A549 (cell line): ENCODE data around the gene TRAPPC11. TPM values are rescaled to one million over a fixed set of nuclear protein-coding genes. Genes with fewer than 3 reads are reported as not detected.

Experiments used
- ATAC-seq, 2 experiments: fragments of 200-7000 bp in 1 of 2; fragments of >200 bp in 1 of 2; cut with Nextera tagmentation in 1 of 2; cut with Tn5 transposase in 1 of 2; 3 replicates each; pipeline versions ENCODE4 v1.8.0 to v1.9.1; 2018 to 2020; ENCODE audit warnings: mild to moderate bottlenecking in 1 of 2, moderate library complexity in 1 of 2
- CTCF ChIA-PET: fragments of 300-600 bp; sonication (Branson Sonifier 250); formaldehyde crosslinking; extraction: SDS; loops from one replicate; lab custom pipeline; 2021; ENCODE audit warnings: antibody characterized with exemption, inconsistent platforms; lab: Yijun Ruan, JAX
- POLR2A ChIA-PET: fragments of 350-600 bp; formaldehyde crosslinking; extraction: SDS; loops from one replicate; lab custom pipeline; 2021; ENCODE audit warnings: antibody characterized with exemption, inconsistent platforms; lab: Yijun Ruan, JAX
- DNase-seq, 2 experiments: peaks; one replicate each; pipeline versions ENCODE4 v3.0.0 to v3.0.0-alpha.2; 2011 to 2016; ENCODE audit warnings: low read depth in 1 of 2, low spot score in 1 of 2
- FAIRE-seq: peaks from 2 replicates; lab custom pipeline; 2011; peaks lifted over from hg19 to GRCh38; lab: Jason Lieb, UNC
- H3K27ac ChIP-seq, 2 experiments: fragments of >200 bp; sonication (Bioruptor Twin); formaldehyde crosslinking; 3 replicates each; pipeline ENCODE4 v1.5.1; 2016 to 2017
- H3K4me1 ChIP-seq: fragments of >200 bp; sonication (Bioruptor Twin); formaldehyde crosslinking; 3 replicates; pipeline ENCODE4 v1.6.1; 2016
- H3K4me2 ChIP-seq: fragments of >200 bp; sonication (Bioruptor Twin); formaldehyde crosslinking; 3 replicates; pipeline ENCODE4 v1.6.1; 2016
- H3K4me3 ChIP-seq: fragments of >200 bp; sonication (Bioruptor Twin); formaldehyde crosslinking; 3 replicates; pipeline ENCODE4 v1.5.1; 2016
- H3K9me3 ChIP-seq: fragments of >200 bp; sonication (Bioruptor Twin); formaldehyde crosslinking; 3 replicates; pipeline ENCODE4 v1.6.1; 2016
- BCL3 ChIP-seq: fragments of >200 bp; sonication (Bioruptor Twin); formaldehyde crosslinking; IDR thresholded peaks from 3 replicates; pipeline ENCODE4 v1.6.1; 2016
- BHLHE40 ChIP-seq: IDR thresholded peaks from 2 replicates; pipeline ENCODE4 v1.6.1; 2012; ENCODE audit warnings: low read depth, low read length, inconsistent platforms
- CEBPB ChIP-seq, 2 experiments: fragments of >200 bp in 1 of 2; sonication (Bioruptor Twin) in 1 of 2; formaldehyde crosslinking in 1 of 2; IDR thresholded peaks; 2 replicates each; pipeline ENCODE4 v1.6.1; 2012 to 2016
- CHD2 ChIP-seq: fragments of 150-350 bp; IDR thresholded peaks from 2 replicates; pipeline ENCODE4 v1.6.1; 2014; ENCODE audit warnings: low read length; ENCODE audit not compliant: partially characterized antibody
- EHF ChIP-seq: fragments of 250-450 bp; sonication (Bioruptor Pico); IDR thresholded peaks from 2 replicates; pipeline ENCODE4 v1.5.0; 2020; ENCODE audit warnings: mild to moderate bottlenecking
- EHMT2 ChIP-seq: fragments of 200-600 bp; sonication (generic); IDR thresholded peaks from 2 replicates; pipeline ENCODE4 v1.6.1; 2016; ENCODE audit warnings: antibody characterized with exemption, low read depth, mild to moderate bottlenecking, moderate library complexity
- ELK1 ChIP-seq: fragments of 150-350 bp; IDR thresholded peaks from 2 replicates; pipeline ENCODE4 v1.6.1; 2014; ENCODE audit warnings: low read depth, mild to moderate bottlenecking, low read length
- FOXS1 ChIP-seq: fragments of 250-450 bp; sonication (Bioruptor Pico); IDR thresholded peaks from 2 replicates; pipeline ENCODE4 v1.5.0; 2020; ENCODE audit warnings: mild to moderate bottlenecking, moderate library complexity
- JUN ChIP-seq, 2 experiments: fragments of >200 bp; sonication (Bioruptor Twin); formaldehyde crosslinking; IDR thresholded peaks; 2 replicates in 1 of 2; 3 replicates in 1 of 2; pipeline ENCODE4 v1.6.1; 2016 to 2017
- KDM1A ChIP-seq: fragments of 200-600 bp; sonication (generic); IDR thresholded peaks from 2 replicates; pipeline ENCODE4 v1.6.1; 2016; ENCODE audit warnings: low read depth, mild to moderate bottlenecking
- MAFK ChIP-seq: fragments of 450-650 bp; IDR thresholded peaks from 2 replicates; pipeline ENCODE4 v1.6.1; 2014; ENCODE audit not compliant: partially characterized antibody
- MAX ChIP-seq: IDR thresholded peaks from 2 replicates; pipeline ENCODE4 v1.6.1; 2012
- NFE2L2 ChIP-seq: fragments of 150-350 bp; conservative IDR thresholded peaks from 2 replicates; pipeline ENCODE4 v1.6.1; 2014; ENCODE audit warnings: low read length
- PBX3 ChIP-seq: IDR thresholded peaks from 2 replicates; pipeline ENCODE4 v1.6.1; 2012
- PHF8 ChIP-seq: fragments of 200-600 bp; sonication (generic); IDR thresholded peaks from 2 replicates; pipeline ENCODE4 v1.6.1; 2016; ENCODE audit warnings: low read depth, mild to moderate bottlenecking, antibody characterized with exemption, moderate library complexity, borderline replicate concordance
- POLR2A ChIP-seq: IDR thresholded peaks from 2 replicates; pipeline ENCODE4 v1.6.1; 2012; ENCODE audit warnings: mild to moderate bottlenecking, low read length
- POLR2AphosphoS2 ChIP-seq: conservative IDR thresholded peaks from 2 replicates; pipeline ENCODE4 v1.6.1; 2012; ENCODE audit warnings: low read length, improper control_type of control experiment, inconsistent platforms
- RAD21 ChIP-seq, 2 experiments: fragments of >200 bp in 1 of 2; sonication (Bioruptor Twin) in 1 of 2; formaldehyde crosslinking in 1 of 2; IDR thresholded peaks in 1 of 2; conservative IDR thresholded peaks in 1 of 2; 2 replicates in 1 of 2; 3 replicates in 1 of 2; pipeline ENCODE4 v1.6.1; 2012 to 2018; ENCODE audit warnings: inconsistent platforms in 1 of 2
- RNF2 ChIP-seq: fragments of 200-600 bp; sonication (generic); IDR thresholded peaks from 2 replicates; pipeline ENCODE4 v1.6.1; 2016; ENCODE audit warnings: low read depth, mild to moderate bottlenecking, antibody characterized with exemption, moderate library complexity, borderline replicate concordance
- TP53 ChIP-seq: fragments of 250-450 bp; sonication (Bioruptor Pico); IDR thresholded peaks from 2 replicates; pipeline ENCODE4 v1.5.0; 2021; ENCODE audit warnings: mild to moderate bottlenecking, moderate library complexity
- USF2 ChIP-seq: fragments of 450-650 bp; IDR thresholded peaks from 2 replicates; pipeline ENCODE4 v1.6.1; 2014; ENCODE audit warnings: antibody characterized with exemption
- ZFP36 ChIP-seq: fragments of 450-650 bp; IDR thresholded peaks from 2 replicates; pipeline ENCODE4 v1.6.1; 2014; ENCODE audit warnings: borderline replicate concordance; ENCODE audit not compliant: partially characterized antibody
- ZNF302 ChIP-seq: fragments of 250-450 bp; sonication (Bioruptor Pico); IDR thresholded peaks from 2 replicates; pipeline ENCODE4 v1.9.0; 2021; ENCODE audit warnings: inconsistent platforms, mild to moderate bottlenecking, moderate library complexity
- ZSCAN20 ChIP-seq: fragments of 250-450 bp; sonication (Bioruptor Pico); IDR thresholded peaks from 2 replicates; pipeline ENCODE4 v1.8.0; 2022; ENCODE audit warnings: mild to moderate bottlenecking, moderate library complexity
- WGBS: methylation state at CpG from one replicate; pipeline ENCODE4 v1.1.6; 2017; ENCODE audit errors: missing lambda C conversion rate; 5-methylcytosine and 5-hydroxymethylcytosine counted together
- polyA minus RNA-seq: library from RNA; depleted of rRNA, polyadenylated mRNA; stranded (reverse); fragments of >200 nt; gene quantifications from 2 replicates; pipeline ENCODE4 v1.2.3, GENCODE V29; 2011; rRNA and poly(A)+ RNA removed
- polyA plus RNA-seq, 4 experiments: library from polyadenylated mRNA; depleted of rRNA in 3 of 4; stranded (reverse); fragments of >200 nt; fragmentation: RNase III in 1 of 4; extraction: RNeasy Plus Mini Kit Qiagen cat#74134 plus additional on column Dnase treatment in 1 of 4; gene quantifications; 2 replicates in 3 of 4; 3 replicates in 1 of 4; pipeline ENCODE4 v1.2.3, GENCODE V29; 2011 to 2017

TRAPPC11 gene
- polyA plus RNA-seq (2011; rRNA removed) (39.8 and 44.0 TPM in 2 replicates), polyA plus RNA-seq (2017; fragmentation: RNase III; extraction: RNeasy Plus Mini Kit Qiagen cat#74134 plus additional on column Dnase treatment) (10.8 to 12.4 TPM (median 11.4 TPM) in 3 replicates), polyA minus RNA-seq (19.5 TPM in 2 replicates)
- polyA plus RNA-seq (2012; cell fraction: cytosol; rRNA removed), result 8.1 and 8.4 TPM in 2 replicates
- polyA plus RNA-seq (2012; cell fraction: nucleus; rRNA removed), result 8.2 and 12.8 TPM in 2 replicates

GRCh38 chr4:183659029-183659871 is at the start of gene TRAPPC11, which contains the start of gene RWDD4:
TSS of gene TRAPPC11 (plus strand) at chr4:183659293. CDS start at chr4:183663868, 4,575 bp downstream.
TSS of gene RWDD4 (minus strand) at chr4:183659185. CDS start at chr4:183658952, 233 bp downstream.
- CTCF ChIA-PET, result interaction anchor here (0.6 kb wide), 1 partner anchor 769 kb away, joined by 3 read pairs; no protein-coding TSS in a partner anchor

GRCh38 chr4:183610033-183610432 is 49.1 kb upstream of the TRAPPC11 start:
- Histone ChIP-seq H3K4me3 (no peak overlapping the region), H3K27ac (no peak overlapping the region), H3K4me1 (no peaks in the 10 kb centered on the region), H3K9me3 (no peaks in the 10 kb centered on the region), H3K4me2 (no peak overlapping the region)
- ChIA-PET CTCF (interaction anchor here (1.0 to 1.6 kb wide), 3 partner anchors 9 to 23 kb away, joined by 3 read pairs; no protein-coding TSS in a partner anchor), POLR2A (no interaction called here)
- WGBS, result 92% methylated on average over 2 of the region's 2 CpGs
- no peak for FAIRE-seq
- TF ChIP-seq EHF (no peak), ZFP36 (no peak), RNF2 (no peak), USF2 (peak; percentile 86), ZSCAN20 (CRISPR knock-in tag) (no peak)
- peak in 1 of 2 experiments; percentile 44 for DNase-seq
- peak in 1 of 2 experiments; percentile 63; a peak in 2 of 6 replicates for ATAC-seq

More at GRCh38 chr4:183659029-183659871, at the start of gene TRAPPC11, which contains the start of gene RWDD4:
- H3K4me1 ChIP-seq, result peaks cover 16% of the 10 kb centered on the region; the same call in 2 of the 3 replicates
- no peak for TF ChIP-seq KDM1A
- TF ChIP-seq POLR2A, result peak; percentile 32; the same call in 1 of the 2 replicates
- peak in 1 of 2 experiments; percentile 55; a peak in 2 of 4 replicates for TF ChIP-seq CEBPB (IDR thresholded peaks at IDR 0.05)
- peak in 1 of 2 experiments; percentile 53; a peak in 2 of 5 replicates for TF ChIP-seq JUN (IDR thresholded peaks at IDR 0.05)
- peak; percentile 45; the same call in 1 of the 2 replicates for TF ChIP-seq PHF8
- TF ChIP-seq RAD21 (conservative IDR thresholded peaks at IDR 0.05 in 1 of 2, IDR thresholded peaks at IDR 0.05 in 1 of 2), result no peak
- TF ChIP-seq PBX3, result peak; percentile 98
- peak; percentile 60; the same call in 1 of the 3 replicates for TF ChIP-seq BCL3
- TF ChIP-seq, all 56 proteins: peak for 6
- DNase-seq (peak; percentile 89 to 97), ATAC-seq (peak; percentile 100), FAIRE-seq (no peak)
- under 1% methylated on average over 14 of the region's 63 CpGs for WGBS
- POLR2A ChIA-PET, result interaction anchor here (0.9 kb wide), 1 partner anchor 62 kb away, joined by 3 read pairs; no protein-coding TSS in a partner anchor
- Histone ChIP-seq H3K4me3 (peak within 1 kb of the TSS; percentile 77), H3K4me2 (peak within 1 kb of the TSS; percentile 90), H3K9me3 (no peaks in the 10 kb centered on the region), H3K27ac (peak within 1 kb of the TSS; percentile 89 to 96)

- H3K4me3 ChIP-seq, result no peak overlapping the region
- CTCF ChIA-PET, result interaction anchor here (1.0 to 1.6 kb wide), 3 partner anchors 10 to 23 kb away, joined by 3 read pairs; no protein-coding TSS in a partner anchor
- no peaks in the 10 kb centered on the region for H3K4me1 ChIP-seq
- no peak for DNase-seq
- H3K27ac ChIP-seq, result no peak overlapping the region
- no peaks in the 10 kb centered on the region for H3K9me3 ChIP-seq
- TF ChIP-seq POLR2AphosphoS2 (no peak), BHLHE40 (no peak), TP53 (CRISPR knock-in tag) (no peak), FOXS1 (CRISPR knock-in tag) (no peak), RAD21 (conservative IDR thresholded peaks at IDR 0.05 in 1 of 2, IDR thresholded peaks at IDR 0.05 in 1 of 2) (no peak), CHD2 (no peak), ELK1 (no peak), ZFP36 (no peak), MAFK (no peak), ZNF302 (CRISPR knock-in tag) (no peak), NFE2L2 (no peak), MAX (no peak), EHMT2 (no peak)
- TF ChIP-seq, all 56 proteins: peak for 0
- WGBS, result 79% methylated on average over 7 of the region's 7 CpGs
- H3K4me2 ChIP-seq, result no peak overlapping the region
- FAIRE-seq (no peak), ATAC-seq (no peak)
- POLR2A ChIA-PET, result no interaction called here
These were observed 48.5 kb upstream of the TRAPPC11 start for GRCh38 chr4:183610613-183611012.
